ENCODE data around the gene ANLN.
"Not testable (repeated sequence)": the region's sequence is repeated elsewhere in the genome, so short reads cannot be mapped to it uniquely, and the experiment has no call there.

Gene ANLN

GRCh38 chr7:36472141-36472729 is 82.6 kb downstream of the ANLN start:
- TF ChIP-seq, protein P1, sequence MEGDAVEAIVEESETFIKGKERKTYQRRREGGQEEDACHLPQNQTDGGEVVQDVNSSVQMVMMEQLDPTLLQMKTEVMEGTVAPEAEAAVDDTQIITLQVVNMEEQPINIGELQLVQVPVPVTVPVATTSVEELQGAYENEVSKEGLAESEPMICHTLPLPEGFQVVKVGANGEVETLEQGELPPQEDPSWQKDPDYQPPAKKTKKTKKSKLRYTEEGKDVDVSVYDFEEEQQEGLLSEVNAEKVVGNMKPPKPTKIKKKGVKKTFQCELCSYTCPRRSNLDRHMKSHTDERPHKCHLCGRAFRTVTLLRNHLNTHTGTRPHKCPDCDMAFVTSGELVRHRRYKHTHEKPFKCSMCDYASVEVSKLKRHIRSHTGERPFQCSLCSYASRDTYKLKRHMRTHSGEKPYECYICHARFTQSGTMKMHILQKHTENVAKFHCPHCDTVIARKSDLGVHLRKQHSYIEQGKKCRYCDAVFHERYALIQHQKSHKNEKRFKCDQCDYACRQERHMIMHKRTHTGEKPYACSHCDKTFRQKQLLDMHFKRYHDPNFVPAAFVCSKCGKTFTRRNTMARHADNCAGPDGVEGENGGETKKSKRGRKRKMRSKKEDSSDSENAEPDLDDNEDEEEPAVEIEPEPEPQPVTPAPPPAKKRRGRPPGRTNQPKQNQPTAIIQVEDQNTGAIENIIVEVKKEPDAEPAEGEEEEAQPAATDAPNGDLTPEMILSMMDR (conservative IDR thresholded peaks at IDR 0.05; ENCODE audit: control insufficient read depth, insufficient read depth, low read depth, low read length), result no peak
- H3K4me3 ChIP-seq (ENCODE audit: control insufficient read depth, low read depth, low read length), result no peak overlapping the region

GRCh38 chr7:36473454-36474282 is 84.0 kb downstream of the ANLN start:
- H3K4me3 ChIP-seq (ENCODE audit: control insufficient read depth, low read depth, low read length), result no peak overlapping the region
- DNase-seq (ENCODE audit: low read depth), result peak; percentile 25
- TF ChIP-seq, protein P1 (conservative IDR thresholded peaks at IDR 0.05; ENCODE audit: control insufficient read depth, insufficient read depth, low read depth, low read length), result peak; percentile 57

More at GRCh38 chr7:36472141-36472729, 82.6 kb downstream of the ANLN start:
- DNase-seq (ENCODE audit: low read depth), result no peak

DNA sequence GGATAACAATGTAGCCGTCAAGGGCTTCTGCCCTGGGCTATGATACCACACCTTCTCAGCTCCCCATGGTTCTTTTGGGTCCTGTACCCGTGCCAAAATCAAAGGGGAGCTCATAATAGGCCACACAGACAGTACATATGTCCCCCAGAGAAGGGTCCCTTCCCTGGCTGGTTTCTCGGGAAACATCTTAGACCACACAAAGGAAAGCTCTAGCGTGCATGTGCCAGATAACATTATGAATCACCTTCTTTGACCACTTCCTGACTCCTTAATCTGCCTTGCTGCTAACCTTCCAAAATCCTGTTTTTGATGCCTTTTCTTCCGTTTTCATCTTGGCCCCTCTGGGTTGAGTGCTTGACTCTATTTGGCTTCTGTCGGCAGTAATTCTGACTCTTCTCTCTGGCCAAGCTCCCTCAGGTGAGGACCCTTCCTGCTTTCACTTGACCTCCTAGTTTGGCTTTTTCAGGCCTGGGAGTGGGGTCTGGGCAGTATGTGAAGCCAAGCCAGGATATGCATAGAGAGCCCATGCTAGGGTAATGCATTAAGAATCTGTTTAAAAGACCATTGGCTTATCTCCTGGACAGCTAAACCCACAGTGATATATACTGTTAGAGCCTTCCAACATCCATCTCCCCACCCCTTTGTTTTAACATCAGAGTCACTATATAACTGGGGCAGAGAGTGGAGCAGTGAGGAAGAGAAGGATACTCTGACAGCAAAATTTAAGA is 84.8 kb downstream of the ANLN start:
- TF ChIP-seq, protein P1 (conservative IDR thresholded peaks at IDR 0.05; ENCODE audit: control insufficient read depth, insufficient read depth, low read depth, low read length), result no peak
- DNase-seq (ENCODE audit: low read depth), result peak; percentile 29
- no peak overlapping the region for H3K4me3 ChIP-seq (ENCODE audit: control insufficient read depth, low read depth, low read length)

DNA sequence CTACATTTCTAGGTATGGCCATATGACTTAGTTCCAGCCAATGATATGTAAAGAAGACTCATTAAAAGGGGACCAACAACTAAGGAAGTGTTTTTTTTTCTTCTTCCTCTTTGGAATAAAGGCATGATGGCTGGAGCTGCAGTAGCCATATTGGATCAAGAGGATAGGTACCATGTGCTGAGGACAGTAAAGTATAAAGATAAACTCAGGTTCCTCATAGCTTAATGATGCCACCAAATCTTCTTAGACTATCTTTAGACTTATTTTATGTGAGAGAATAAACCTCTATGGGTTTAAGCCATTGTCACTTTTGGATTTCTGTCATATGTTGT is 85.3 kb downstream of the ANLN start:
- no peak overlapping the region for H3K4me3 ChIP-seq (ENCODE audit: control insufficient read depth, low read depth, low read length)
- TF ChIP-seq, protein P1 (conservative IDR thresholded peaks at IDR 0.05; ENCODE audit: control insufficient read depth, insufficient read depth, low read depth, low read length), result no peak

GRCh38 chr7:36475381-36475780 is 85.7 kb downstream of the ANLN start:
- H3K4me3 ChIP-seq (ENCODE audit: control insufficient read depth, low read depth, low read length), result no peak overlapping the region
- TF ChIP-seq, protein P1 (conservative IDR thresholded peaks at IDR 0.05; ENCODE audit: control insufficient read depth, insufficient read depth, low read depth, low read length), result no peak
- DNase-seq (ENCODE audit: low read depth), result no peak

More for the DNA sequence above, 85.3 kb downstream of the ANLN start:
- no peak for DNase-seq (ENCODE audit: low read depth)

- no peak overlapping the region for H3K4me3 ChIP-seq (ENCODE audit: control insufficient read depth, low read depth, low read length)
- TF ChIP-seq, protein P1 (conservative IDR thresholded peaks at IDR 0.05; ENCODE audit: control insufficient read depth, insufficient read depth, low read depth, low read length), result no peak
- DNase-seq (ENCODE audit: low read depth), result no peak
Measured at GRCh38 chr7:36478745-36479144, 89.1 kb downstream of the ANLN start.

DNA sequence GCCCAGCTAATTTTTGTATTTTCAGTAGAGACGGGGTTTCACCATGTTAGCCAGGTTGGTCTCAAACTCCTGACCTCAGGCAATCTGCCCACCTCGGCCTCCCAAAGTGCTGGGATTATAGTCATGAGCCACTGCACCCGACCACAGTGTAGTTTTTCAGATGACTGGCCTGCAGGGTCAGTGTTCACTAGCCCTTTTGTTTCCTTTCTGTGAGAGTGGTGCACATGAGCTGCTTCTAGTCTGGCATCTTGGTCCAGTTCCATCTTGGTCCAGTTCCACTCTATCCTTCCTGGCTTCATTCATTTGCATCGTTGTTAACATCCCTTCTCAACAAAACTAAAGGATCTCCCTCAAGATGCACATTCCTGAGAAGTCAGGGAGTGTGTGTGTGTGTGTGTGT is 94.2 kb downstream of the ANLN start:
- DNase-seq (ENCODE audit: low read depth), result not testable (repeated sequence)

More for the DNA sequence above, 94.2 kb downstream of the ANLN start:
- H3K4me3 ChIP-seq (ENCODE audit: control insufficient read depth, low read depth, low read length), result not testable (repeated sequence)
